Ovary (tissue), 9 donors: ENCODE measurements around the gene COL4A5. TPM values are rescaled to one million over a fixed set of nuclear protein-coding genes. Genes with fewer than 3 reads are reported as not detected.

ENCODE experiments used
- DNase-seq, 5 donors: peaks; one replicate each; pipeline ENCODE4 v3.0.0-alpha.2; 2019 to 2020
- H3K27ac ChIP-seq, 2 donors: fragments of 200-600 bp; one replicate each; pipeline versions ENCODE4 v1.5.1 to v1.8.0; 2019 to 2022
- H3K27me3 ChIP-seq: fragments of 200-600 bp; one replicate; pipeline ENCODE4 v1.8.0; 2022
- H3K36me3 ChIP-seq: fragments of 200-600 bp; sonication (generic); one replicate; pipeline ENCODE4 v1.5.1; 2019
- H3K4me1 ChIP-seq: one replicate; pipeline ENCODE4 v1.8.1; 2013; ENCODE audit warnings: mild to moderate bottlenecking, moderate library complexity; ENCODE audit not compliant: insufficient read depth
- H3K4me3 ChIP-seq: fragments of 200-600 bp; sonication (generic); one replicate; pipeline ENCODE4 v1.5.1; 2017
- H3K9me3 ChIP-seq, 2 donors: fragments of 200-600 bp in 1 of 2; sonication (generic) in 1 of 2; one replicate each; pipeline versions ENCODE4 v1.5.1 to v1.8.1; 2013 to 2019; ENCODE audit warnings: mild to moderate bottlenecking in 1 of 2, moderate library complexity in 1 of 2
- CTCF ChIP-seq, 3 donors: fragments of 450-650 bp in 2 of 3; fragments of 200-600 bp in 1 of 3; IDR thresholded peaks; one replicate each; pipeline versions ENCODE4 v1.5.1 to v1.8.0; 2016 to 2022; ENCODE audit warnings: antibody characterized with exemption in 3 of 3, mild to moderate bottlenecking in 1 of 3
- EP300 ChIP-seq: sonication (generic); formaldehyde crosslinking; IDR thresholded peaks from one replicate; pipeline ENCODE4 v1.6.1; 2017; ENCODE audit warnings: antibody characterized with exemption
- POLR2A ChIP-seq: fragments of 450-650 bp; IDR thresholded peaks from one replicate; pipeline ENCODE4 v1.6.1; 2017; ENCODE audit warnings: antibody characterized with exemption, mild to moderate bottlenecking, moderate library complexity
- WGBS, 3 donors: extraction: QIAGEN DNeasy Blood & Tissue Kit in 1 of 3; methylation state at CpG; one replicate each; pipeline versions ENCODE4 v1.1.5 to v1.1.7; 2013 to 2017; 5-methylcytosine and 5-hydroxymethylcytosine counted together
- intact Hi-C, 4 donors: fragments of 100-400 bp; cut with DNase I; formaldehyde crosslinking; loops; one replicate each; pipeline versions ENCODE4 v1.11.0 to v1.15.1; 2022 to 2023
- polyA plus RNA-seq, 2 donors: library from polyadenylated mRNA; stranded (reverse); fragments of 200-250 nt in 1 of 2; fragments of 350-450 nt in 1 of 2; fragmentation: Illumina TruSeq in 1 of 2; extraction: RNeasy Lipid Tissue Mini Kit (QIAGEN cat#74804) in 1 of 2; gene quantifications; one replicate each; pipeline ENCODE4 v1.2.3, GENCODE V29; 2013 to 2014
- total RNA-seq, 7 donors: library from RNA; depleted of rRNA in 2 of 7; stranded (reverse); fragments of >200 nt in 2 of 7; fragmentation: NEBNext Ultra II Directional in 3 of 7; extraction: Animal tissue kit (Norgen Biotek cat#: 25700) in 3 of 7; gene quantifications; one replicate each; pipeline versions ENCODE4 v1.1.0 to v1.2.4, GENCODE V29; 2016 to 2023
- donor health status: DM: no; HTN: no; CAD: no; lungs with moderate emphysema.
- donor health status: DM: no; HTN: no; CAD: no.
- donor health status: Bipolar disorder and iron deficiency.
- donor health status: DM: yes; HTN: yes; CAD: no.
- donor health status: DM: no; HTN: no; CAD: no.
- donor health status: DM: yes; HTN: yes; CAD: no.

COL4A5 gene
- total and polyA plus RNA-seq, 9 donors = 10.2 to 75.9 (median 45.3) TPM

DNA sequence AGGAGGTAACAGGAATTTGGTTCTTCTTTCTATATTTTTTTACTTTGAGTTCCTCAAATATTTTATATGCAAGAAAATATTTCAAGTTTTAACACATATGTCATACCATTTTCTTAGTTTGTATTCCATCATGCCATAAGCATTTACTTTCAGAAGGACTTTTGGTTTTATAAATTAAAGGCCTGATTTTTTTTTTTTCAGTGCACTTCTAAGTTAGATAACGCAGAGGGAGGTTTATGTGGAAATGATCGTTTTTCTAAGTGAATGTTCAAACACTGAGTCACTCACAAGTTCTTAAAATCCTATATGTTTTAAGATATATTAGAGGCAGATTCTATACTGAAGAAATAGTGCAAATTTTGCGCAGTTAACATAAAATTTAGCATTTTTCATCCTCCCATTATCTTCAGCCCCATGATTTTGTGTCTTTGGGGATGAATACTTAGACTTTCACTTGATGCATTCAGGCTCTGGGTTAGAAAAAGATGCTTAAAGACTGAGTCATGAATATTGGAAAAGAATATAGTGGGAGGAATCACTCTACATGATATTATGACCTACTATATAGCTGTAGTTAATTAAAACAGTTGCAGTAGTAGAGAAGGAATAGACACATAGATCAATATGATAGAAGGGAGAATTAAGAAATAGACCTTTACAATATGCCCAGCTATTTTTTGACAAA, 54.9 kb downstream of the COL4A5 start:
- intact Hi-C loops = no loop called here
- no peak for DNase-seq
- WGBS, 3 donors = 62 to 65% (median 62%) methylated on average over 3 of the region's 3 CpGs

GRCh38 chrX:108511721-108512120, 72.1 kb downstream of the COL4A5 start:
- Histone ChIP-seq H3K27ac (no peak overlapping the region), H3K27me3 (no peaks in the 10 kb centered on the region), H3K4me1 (no peaks in the 10 kb centered on the region), H3K9me3 (no peaks in the 10 kb centered on the region), H3K36me3 (no peaks in the 10 kb centered on the region), H3K4me3 (no peak overlapping the region)
- intact Hi-C loops = no loop called here
- 86 to 89% (median 88%) methylated on average over 1 of the region's 1 CpG for WGBS, 3 donors
- no peak for DNase-seq
- TF ChIP-seq CTCF (IDR thresholded peaks at IDR 0.05) = no peak
- TF ChIP-seq EP300 = no peak
- TF ChIP-seq POLR2A = no peak

More for the DNA sequence above, 54.9 kb downstream of the COL4A5 start:
- no peak overlapping the region for H3K27ac ChIP-seq
- TF ChIP-seq EP300 = no peak
- no peak for TF ChIP-seq POLR2A
- no peak for TF ChIP-seq CTCF (IDR thresholded peaks at IDR 0.05)
- no peak overlapping the region for H3K4me3 ChIP-seq
- no peaks in the 10 kb centered on the region for H3K4me1 ChIP-seq
- H3K36me3 ChIP-seq = no peaks in the 10 kb centered on the region
- no peaks in the 10 kb centered on the region for H3K9me3 ChIP-seq
- no peaks in the 10 kb centered on the region for H3K27me3 ChIP-seq

DNA sequence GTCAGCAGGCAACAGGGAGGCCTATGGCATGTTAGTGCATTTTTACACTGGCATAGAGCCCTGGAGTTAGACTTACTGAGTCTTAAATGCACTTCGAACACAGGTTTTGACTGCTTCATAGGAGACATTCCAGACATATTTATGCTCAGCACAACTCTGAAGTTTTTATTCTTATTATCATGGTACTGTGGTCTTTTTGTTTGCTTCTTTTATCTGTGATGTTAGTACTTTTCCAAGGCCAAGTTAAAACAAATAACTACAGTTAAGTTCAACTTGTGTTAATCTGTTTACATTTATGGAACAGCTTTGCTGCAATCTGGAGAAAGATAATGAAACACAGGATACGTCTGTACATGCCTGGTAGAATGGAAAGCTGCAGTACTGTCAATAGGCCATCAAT, 76.5 kb downstream of the COL4A5 start:
- intact Hi-C loops = no loop called here
- TF ChIP-seq POLR2A = no peak
- DNase-seq = no peak
- H3K4me1 ChIP-seq = no peaks in the 10 kb centered on the region
- H3K27me3 ChIP-seq = no peaks in the 10 kb centered on the region
- no peaks in the 10 kb centered on the region for H3K36me3 ChIP-seq
- H3K27ac ChIP-seq = no peak overlapping the region
- no peaks in the 10 kb centered on the region for H3K9me3 ChIP-seq
- H3K4me3 ChIP-seq = no peak overlapping the region
- 11 to 17% (median 12%) methylated on average over 2 of the region's 2 CpGs for WGBS, 3 donors

- intact Hi-C loops = no loop called here
- no peak overlapping the region for H3K4me3 ChIP-seq
- no peak for DNase-seq
- no peak overlapping the region for H3K27ac ChIP-seq
- TF ChIP-seq CTCF (IDR thresholded peaks at IDR 0.05) (no peak), POLR2A (no peak), EP300 (no peak)
- no peaks in the 10 kb centered on the region for H3K9me3 ChIP-seq
- H3K4me1 ChIP-seq = no peaks in the 10 kb centered on the region
- WGBS, 3 donors = 63 to 76% (median 75%) methylated on average over 3 of the region's 3 CpGs
- H3K36me3 ChIP-seq = no peaks in the 10 kb centered on the region
- no peaks in the 10 kb centered on the region for H3K27me3 ChIP-seq
Observed at GRCh38 chrX:108527724-108528123, 88.1 kb downstream of the COL4A5 start.

- no peaks in the 10 kb centered on the region for H3K27me3 ChIP-seq
- no peaks in the 10 kb centered on the region for H3K9me3 ChIP-seq
- H3K36me3 ChIP-seq = no peaks in the 10 kb centered on the region
- H3K4me1 ChIP-seq = no peaks in the 10 kb centered on the region
- H3K27ac ChIP-seq = no peak overlapping the region
- intact Hi-C loops = no loop called here
- peak in 2 of 3 donors; percentile 51 to 53 for TF ChIP-seq CTCF (IDR thresholded peaks at IDR 0.05)
- TF ChIP-seq POLR2A = no peak
- WGBS, 3 donors = 28 to 33% (median 33%) methylated on average over 2 of the region's 2 CpGs
- no peak for DNase-seq
- no peak overlapping the region for H3K4me3 ChIP-seq
Observed at GRCh38 chrX:108537005-108537404, 97.4 kb downstream of the COL4A5 start.
